A549 (cell line): ENCODE results near the gene INSL3. TPM values are rescaled to one million over a fixed set of nuclear protein-coding genes. Genes with fewer than 3 reads are reported as not detected.

ENCODE experiments used
- ATAC-seq, 2 experiments: fragments of 200-7000 bp in 1 of 2; fragments of >200 bp in 1 of 2; cut with Nextera tagmentation in 1 of 2; cut with Tn5 transposase in 1 of 2; 3 replicates each; pipeline versions ENCODE4 v1.8.0 to v1.9.1; 2018 to 2020; ENCODE audit warnings: mild to moderate bottlenecking in 1 of 2, moderate library complexity in 1 of 2
- CTCF ChIA-PET: fragments of 300-600 bp; sonication (Branson Sonifier 250); formaldehyde crosslinking; extraction: SDS; loops from one replicate; lab custom pipeline; 2021; ENCODE audit warnings: antibody characterized with exemption, inconsistent platforms; lab: Yijun Ruan, JAX
- POLR2A ChIA-PET: fragments of 350-600 bp; formaldehyde crosslinking; extraction: SDS; loops from one replicate; lab custom pipeline; 2021; ENCODE audit warnings: antibody characterized with exemption, inconsistent platforms; lab: Yijun Ruan, JAX
- DNase-seq, 2 experiments: peaks; one replicate each; pipeline versions ENCODE4 v3.0.0 to v3.0.0-alpha.2; 2011 to 2016; ENCODE audit warnings: low read depth in 1 of 2, low spot score in 1 of 2
- FAIRE-seq: peaks from 2 replicates; lab custom pipeline; 2011; peaks lifted over from hg19 to GRCh38; lab: Jason Lieb, UNC
- H3K27ac ChIP-seq, 2 experiments: fragments of >200 bp; sonication (Bioruptor Twin); formaldehyde crosslinking; 3 replicates each; pipeline ENCODE4 v1.5.1; 2016 to 2017
- H3K4me1 ChIP-seq: fragments of >200 bp; sonication (Bioruptor Twin); formaldehyde crosslinking; 3 replicates; pipeline ENCODE4 v1.6.1; 2016
- H3K4me2 ChIP-seq: fragments of >200 bp; sonication (Bioruptor Twin); formaldehyde crosslinking; 3 replicates; pipeline ENCODE4 v1.6.1; 2016
- H3K4me3 ChIP-seq: fragments of >200 bp; sonication (Bioruptor Twin); formaldehyde crosslinking; 3 replicates; pipeline ENCODE4 v1.5.1; 2016
- H3K9me3 ChIP-seq: fragments of >200 bp; sonication (Bioruptor Twin); formaldehyde crosslinking; 3 replicates; pipeline ENCODE4 v1.6.1; 2016
- BHLHE40 ChIP-seq: IDR thresholded peaks from 2 replicates; pipeline ENCODE4 v1.6.1; 2012; ENCODE audit warnings: low read depth, low read length, inconsistent platforms
- CBX2 ChIP-seq: fragments of 200-600 bp; sonication (generic); IDR thresholded peaks from 2 replicates; pipeline ENCODE4 v1.6.1; 2016; ENCODE audit warnings: low read depth, mild to moderate bottlenecking, borderline replicate concordance
- EHF ChIP-seq: fragments of 250-450 bp; sonication (Bioruptor Pico); IDR thresholded peaks from 2 replicates; pipeline ENCODE4 v1.5.0; 2020; ENCODE audit warnings: mild to moderate bottlenecking
- EHMT2 ChIP-seq: fragments of 200-600 bp; sonication (generic); IDR thresholded peaks from 2 replicates; pipeline ENCODE4 v1.6.1; 2016; ENCODE audit warnings: antibody characterized with exemption, low read depth, mild to moderate bottlenecking, moderate library complexity
- FOXS1 ChIP-seq: fragments of 250-450 bp; sonication (Bioruptor Pico); IDR thresholded peaks from 2 replicates; pipeline ENCODE4 v1.5.0; 2020; ENCODE audit warnings: mild to moderate bottlenecking, moderate library complexity
- GATA3 ChIP-seq: IDR thresholded peaks from 2 replicates; pipeline ENCODE4 v1.6.1; 2012; ENCODE audit warnings: borderline replicate concordance
- HMGXB4 ChIP-seq: fragments of 250-450 bp; sonication (Bioruptor Pico); IDR thresholded peaks from 2 replicates; pipeline ENCODE4 v1.5.0; 2021; ENCODE audit warnings: mild to moderate bottlenecking, moderate library complexity, borderline replicate concordance
- HOXB13 ChIP-seq: fragments of 250-450 bp; sonication (Bioruptor Pico); IDR thresholded peaks from 2 replicates; pipeline ENCODE4 v1.5.0; 2020; ENCODE audit warnings: low read depth, mild to moderate bottlenecking, moderate library complexity
- HOXB5 ChIP-seq: fragments of 250-450 bp; sonication (Bioruptor Pico); IDR thresholded peaks from 2 replicates; pipeline ENCODE4 v1.5.0; 2020; ENCODE audit warnings: mild to moderate bottlenecking, moderate library complexity
- JUN ChIP-seq, 2 experiments: fragments of >200 bp; sonication (Bioruptor Twin); formaldehyde crosslinking; IDR thresholded peaks; 2 replicates in 1 of 2; 3 replicates in 1 of 2; pipeline ENCODE4 v1.6.1; 2016 to 2017
- MAX ChIP-seq: IDR thresholded peaks from 2 replicates; pipeline ENCODE4 v1.6.1; 2012
- MYC ChIP-seq: IDR thresholded peaks from 2 replicates; pipeline ENCODE4 v1.6.1; 2012; ENCODE audit warnings: mild to moderate bottlenecking, inconsistent platforms, low read length, improper control_type of control experiment, borderline replicate concordance
- PBX3 ChIP-seq: IDR thresholded peaks from 2 replicates; pipeline ENCODE4 v1.6.1; 2012
- PHF8 ChIP-seq: fragments of 200-600 bp; sonication (generic); IDR thresholded peaks from 2 replicates; pipeline ENCODE4 v1.6.1; 2016; ENCODE audit warnings: low read depth, mild to moderate bottlenecking, antibody characterized with exemption, moderate library complexity, borderline replicate concordance
- POLR2A ChIP-seq: IDR thresholded peaks from 2 replicates; pipeline ENCODE4 v1.6.1; 2012; ENCODE audit warnings: mild to moderate bottlenecking, low read length
- RAD21 ChIP-seq, 2 experiments: fragments of >200 bp in 1 of 2; sonication (Bioruptor Twin) in 1 of 2; formaldehyde crosslinking in 1 of 2; IDR thresholded peaks in 1 of 2; conservative IDR thresholded peaks in 1 of 2; 2 replicates in 1 of 2; 3 replicates in 1 of 2; pipeline ENCODE4 v1.6.1; 2012 to 2018; ENCODE audit warnings: inconsistent platforms in 1 of 2
- RARB ChIP-seq: fragments of 250-450 bp; sonication (Bioruptor Pico); IDR thresholded peaks from 2 replicates; pipeline ENCODE4 v1.8.0; 2021; ENCODE audit warnings: mild to moderate bottlenecking, moderate library complexity
- RCOR1 ChIP-seq: fragments of 150-350 bp; IDR thresholded peaks from 2 replicates; pipeline ENCODE4 v1.6.1; 2014; ENCODE audit warnings: antibody characterized with exemption, low read length, low read depth
- RFX5 ChIP-seq: fragments of 450-650 bp; IDR thresholded peaks from 2 replicates; pipeline ENCODE4 v1.7.1; 2014; ENCODE audit warnings: antibody characterized with exemption, mild to moderate bottlenecking, moderate library complexity
- SMC3 ChIP-seq: fragments of >200 bp; sonication (Bioruptor Twin); formaldehyde crosslinking; IDR thresholded peaks from 3 replicates; pipeline ENCODE4 v1.6.1; 2018; ENCODE audit warnings: inconsistent platforms
- TFCP2L1 ChIP-seq: fragments of 250-450 bp; sonication (Bioruptor Pico); IDR thresholded peaks from 2 replicates; pipeline ENCODE4 v1.5.0; 2021; ENCODE audit warnings: mild to moderate bottlenecking
- WGBS: methylation state at CpG from one replicate; pipeline ENCODE4 v1.1.6; 2017; ENCODE audit errors: missing lambda C conversion rate; 5-methylcytosine and 5-hydroxymethylcytosine counted together
- polyA plus RNA-seq, 4 experiments: library from polyadenylated mRNA; depleted of rRNA in 3 of 4; stranded (reverse); fragments of >200 nt; fragmentation: RNase III in 1 of 4; extraction: RNeasy Plus Mini Kit Qiagen cat#74134 plus additional on column Dnase treatment in 1 of 4; gene quantifications; 2 replicates in 3 of 4; 3 replicates in 1 of 4; pipeline ENCODE4 v1.2.3, GENCODE V29; 2011 to 2017
- TF ChIP-seq, protein P1 (sequence below): fragments of >200 bp; sonication (Bioruptor Twin); formaldehyde crosslinking; IDR thresholded peaks from 3 replicates; pipeline ENCODE4 v1.5.1; 2016
- TF ChIP-seq, protein P2 (sequence below): fragments of >200 bp; sonication (Bioruptor Twin); formaldehyde crosslinking; IDR thresholded peaks from 3 replicates; pipeline ENCODE4 v1.6.1; 2016

INSL3 gene
- polyA plus RNA-seq, 2 of the 4 experiments (the other 2 are of a cell fraction): 0.25 to 0.27 TPM

- POLR2A ChIA-PET: interaction anchor here (1.3 to 1.9 kb wide), 2 partner anchors 9 to 136 kb away, joined by 5 to 7 read pairs; no protein-coding TSS in a partner anchor
- FAIRE-seq: no peak
Measured at GRCh38 chr19:17860993-17861360, 39.7 kb upstream of the INSL3 start.

DNA sequence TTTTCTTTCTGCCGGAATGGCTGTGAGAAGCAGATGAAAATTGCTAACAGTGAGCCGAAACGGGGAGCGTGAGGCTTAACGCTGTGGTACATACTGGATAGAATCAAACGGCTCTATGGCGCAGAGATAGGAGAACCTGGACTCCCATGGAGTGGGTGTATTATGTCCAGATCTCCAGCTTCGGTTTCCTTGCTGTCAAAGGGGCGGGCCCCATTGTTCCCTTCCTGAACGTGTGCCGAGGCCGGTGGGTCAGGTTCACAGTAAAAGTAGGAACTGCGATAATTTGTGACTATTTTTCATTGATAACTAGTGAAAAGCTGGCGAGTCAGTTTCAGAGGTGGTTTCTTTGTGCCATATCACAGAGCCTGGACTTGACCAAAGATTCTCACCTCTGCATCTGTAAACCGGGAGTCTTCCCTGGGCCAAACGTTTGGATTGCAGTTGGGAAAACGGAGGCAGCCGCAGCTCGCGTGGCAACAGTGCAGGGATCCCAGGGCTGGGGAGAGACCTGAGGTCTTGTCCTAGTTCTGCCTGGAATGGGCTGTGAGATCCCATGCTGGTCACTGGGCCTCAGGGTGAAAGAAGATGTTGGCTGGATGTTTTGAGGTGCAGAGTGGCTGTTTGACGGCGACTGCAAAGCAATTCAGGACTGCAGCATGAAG, 39.1 kb upstream of the INSL3 start:
- FAIRE-seq (no peak), ATAC-seq (no peak), DNase-seq (no peak)
- peak overlapping the region; percentile 99 to 100 for H3K27ac ChIP-seq
- no peaks in the 10 kb centered on the region for H3K9me3 ChIP-seq
- ChIA-PET POLR2A (interaction anchor here (1.3 to 1.9 kb wide), 4 partner anchors 11 to 137 kb away, joined by 4 to 16 read pairs (median 8); partner anchors contain the start of gene SLC5A5), CTCF (interaction anchor here (1.2 to 4.4 kb wide), 3 partner anchors 10 to 122 kb away, joined by 3 to 42 read pairs (median 9); partner anchors contain the start of gene CCDC124)
- H3K4me3 ChIP-seq: peak overlapping the region; percentile 99
- 0% methylated on average over 22 of the region's 22 CpGs for WGBS
- peak overlapping the region; percentile 74 for H3K4me2 ChIP-seq
- peaks cover 37% of the 10 kb centered on the region for H3K4me1 ChIP-seq
- TF ChIP-seq FOXS1: no peak
- TF ChIP-seq, all 56 proteins: peak for 0

More at GRCh38 chr19:17860993-17861360, 39.7 kb upstream of the INSL3 start:
- Histone ChIP-seq H3K4me2 (peak overlapping the region; percentile 74), H3K4me1 (peaks cover 42% of the 10 kb centered on the region), H3K4me3 (peak overlapping the region; percentile 99), H3K9me3 (no peaks in the 10 kb centered on the region), H3K27ac (peak overlapping the region; percentile 99 to 100)
- 0% methylated on average over 6 of the region's 7 CpGs for WGBS
- no peak for DNase-seq
- ATAC-seq: no peak
- CTCF ChIA-PET: interaction anchor here (0.9 to 4.4 kb wide), 3 partner anchors 9 to 77 kb away, joined by 3 to 42 read pairs (median 9); partner anchors contain the start of gene CCDC124
- TF ChIP-seq TFCP2L1 (CRISPR knock-in tag) (no peak), CBX2 (no peak), BHLHE40 (no peak), HMGXB4 (CRISPR knock-in tag) (no peak), RCOR1 (no peak), EHMT2 (no peak), RARB (CRISPR knock-in tag) (no peak), MYC (no peak), HOXB5 (CRISPR knock-in tag) (no peak)

DNA sequence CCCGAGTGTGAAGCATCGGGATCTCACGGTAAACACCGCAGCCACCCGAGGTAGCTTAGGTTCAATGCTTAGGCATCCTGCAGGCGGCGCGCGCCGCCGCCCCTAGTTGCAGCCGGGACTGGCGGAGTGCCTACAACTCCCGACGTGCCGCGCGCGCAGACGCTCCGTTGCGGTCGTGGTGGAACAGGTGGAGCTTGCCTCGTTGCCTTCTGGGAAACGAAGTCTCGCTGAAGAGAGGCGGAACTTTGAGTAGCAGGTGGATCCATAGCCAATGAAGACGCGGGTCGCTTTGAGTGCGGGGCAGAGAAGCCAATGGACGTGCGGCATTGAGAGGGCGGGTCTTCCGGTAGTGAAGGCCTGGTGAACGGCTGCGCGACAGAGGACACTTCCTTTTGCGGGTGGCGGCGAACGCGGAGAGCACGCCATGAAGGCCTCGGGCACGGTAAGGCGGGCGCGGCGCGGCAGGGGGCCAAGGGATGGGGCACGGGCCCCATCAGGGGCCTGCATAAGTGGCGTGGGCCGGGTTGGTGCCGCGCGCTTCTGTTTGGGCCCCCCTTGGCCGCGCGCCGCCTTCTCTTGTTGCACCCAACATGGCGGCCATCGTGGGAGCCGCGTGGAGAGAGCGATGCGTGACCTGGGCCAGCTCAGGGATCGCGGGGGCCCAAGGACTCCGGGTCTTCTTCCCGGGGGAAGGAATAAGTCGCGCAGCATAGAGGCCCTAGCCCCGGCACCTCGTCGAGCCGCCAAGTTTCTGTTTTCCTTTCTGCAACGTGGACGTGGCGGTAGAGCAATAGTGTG, 38.4 kb upstream of the INSL3 start, which contains the start of gene RPL18A:
Gene RPL18A (plus strand): TSS at position 378 of the 798 bp plus-strand sequence. CDS start 47 bp downstream, at position 425.
- ChIA-PET CTCF (interaction anchor here (0.9 to 4.4 kb wide), 16 partner anchors 11 to 141 kb away, joined by 3 to 42 read pairs (median 4); partner anchors contain the start of genes CCDC124, MAP1S and SLC5A5), POLR2A (interaction anchor here (0.5 to 1.9 kb wide), 25 partner anchors 9 to 542 kb away, joined by 3 to 48 read pairs (median 5); partner anchors contain the start of genes CCDC124 and SLC5A5)
- Histone ChIP-seq H3K27ac (peak within 1 kb of the TSS; percentile 99 to 100), H3K4me2 (peak within 1 kb of the TSS; percentile 91), H3K4me3 (peak within 1 kb of the TSS; percentile 99), H3K9me3 (no peaks in the 10 kb centered on the region), H3K4me1 (peaks cover 33% of the 10 kb centered on the region)
- no peak for FAIRE-seq
- DNase-seq: peak; percentile 91 to 99
- WGBS: under 1% methylated on average over 14 of the region's 80 CpGs
- TF ChIP-seq EHF (CRISPR knock-in tag): no peak
- no peak for TF ChIP-seq RFX5
- TF ChIP-seq MAX: peak; percentile 92
- TF ChIP-seq JUN (IDR thresholded peaks at IDR 0.05): peak; percentile 82 to 98
- peak; percentile 59 for TF ChIP-seq SMC3
- TF ChIP-seq, protein P1, sequence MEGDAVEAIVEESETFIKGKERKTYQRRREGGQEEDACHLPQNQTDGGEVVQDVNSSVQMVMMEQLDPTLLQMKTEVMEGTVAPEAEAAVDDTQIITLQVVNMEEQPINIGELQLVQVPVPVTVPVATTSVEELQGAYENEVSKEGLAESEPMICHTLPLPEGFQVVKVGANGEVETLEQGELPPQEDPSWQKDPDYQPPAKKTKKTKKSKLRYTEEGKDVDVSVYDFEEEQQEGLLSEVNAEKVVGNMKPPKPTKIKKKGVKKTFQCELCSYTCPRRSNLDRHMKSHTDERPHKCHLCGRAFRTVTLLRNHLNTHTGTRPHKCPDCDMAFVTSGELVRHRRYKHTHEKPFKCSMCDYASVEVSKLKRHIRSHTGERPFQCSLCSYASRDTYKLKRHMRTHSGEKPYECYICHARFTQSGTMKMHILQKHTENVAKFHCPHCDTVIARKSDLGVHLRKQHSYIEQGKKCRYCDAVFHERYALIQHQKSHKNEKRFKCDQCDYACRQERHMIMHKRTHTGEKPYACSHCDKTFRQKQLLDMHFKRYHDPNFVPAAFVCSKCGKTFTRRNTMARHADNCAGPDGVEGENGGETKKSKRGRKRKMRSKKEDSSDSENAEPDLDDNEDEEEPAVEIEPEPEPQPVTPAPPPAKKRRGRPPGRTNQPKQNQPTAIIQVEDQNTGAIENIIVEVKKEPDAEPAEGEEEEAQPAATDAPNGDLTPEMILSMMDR: peak; percentile 71
- TF ChIP-seq PBX3: peak; percentile 95
- TF ChIP-seq CBX2: no peak
- TF ChIP-seq MYC: peak; percentile 37; the same call in 1 of the 2 replicates
- TF ChIP-seq RAD21 (conservative IDR thresholded peaks at IDR 0.05 in 1 of 2, IDR thresholded peaks at IDR 0.05 in 1 of 2): peak; percentile 44 to 57
- no peak for TF ChIP-seq HOXB13
- peak; percentile 90 for TF ChIP-seq PHF8
- peak; percentile 68 for TF ChIP-seq POLR2A
- no peak for TF ChIP-seq GATA3
- TF ChIP-seq, protein P2, sequence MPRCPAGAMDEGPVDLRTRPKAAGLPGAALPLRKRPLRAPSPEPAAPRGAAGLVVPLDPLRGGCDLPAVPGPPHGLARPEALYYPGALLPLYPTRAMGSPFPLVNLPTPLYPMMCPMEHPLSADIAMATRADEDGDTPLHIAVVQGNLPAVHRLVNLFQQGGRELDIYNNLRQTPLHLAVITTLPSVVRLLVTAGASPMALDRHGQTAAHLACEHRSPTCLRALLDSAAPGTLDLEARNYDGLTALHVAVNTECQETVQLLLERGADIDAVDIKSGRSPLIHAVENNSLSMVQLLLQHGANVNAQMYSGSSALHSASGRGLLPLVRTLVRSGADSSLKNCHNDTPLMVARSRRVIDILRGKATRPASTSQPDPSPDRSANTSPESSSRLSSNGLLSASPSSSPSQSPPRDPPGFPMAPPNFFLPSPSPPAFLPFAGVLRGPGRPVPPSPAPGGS: peak; percentile 94
- ATAC-seq: peak; percentile 89 to 93
